ENCODE measurements around the gene BTBD9. TPM values are rescaled to one million over a fixed set of nuclear protein-coding genes. Genes with fewer than 3 reads are reported as not detected.
A peak's percentile ranks its signal among the peaks of the same experiment; 100 is the strongest.

The BTBD9 gene
- total RNA-seq, 1 experiment from 2014 or later: 4.5 TPM

DNA sequence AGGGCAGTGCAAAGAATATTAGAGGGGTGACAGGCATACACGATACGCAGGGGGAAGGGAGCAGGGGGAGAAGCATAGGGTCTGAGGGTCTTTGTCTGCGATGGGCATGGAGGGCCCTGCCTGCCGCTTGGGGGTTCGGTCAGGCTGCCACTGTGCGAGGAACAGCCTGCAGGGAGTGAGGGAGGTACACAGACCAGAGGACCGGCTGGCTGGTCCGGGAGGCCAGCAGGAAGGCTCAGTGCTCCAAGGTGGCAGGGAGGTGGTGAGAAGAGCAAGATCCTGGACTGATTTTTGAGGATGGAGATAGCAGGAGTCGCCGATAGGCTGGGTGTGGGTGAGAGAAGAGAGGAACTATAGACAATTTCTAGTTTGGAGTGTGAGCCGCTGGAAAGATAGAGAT is 481.8 kb downstream of the BTBD9 start:
- Histone ChIP-seq H3K9me3 (no peaks in the 10 kb centered on the region), H3K27me3 (no peaks in the 10 kb centered on the region), H3K36me3 (peaks cover 5% of the 10 kb centered on the region), H3K4me3 (no peak overlapping the region)
- DNase-seq: no peak

DNA sequence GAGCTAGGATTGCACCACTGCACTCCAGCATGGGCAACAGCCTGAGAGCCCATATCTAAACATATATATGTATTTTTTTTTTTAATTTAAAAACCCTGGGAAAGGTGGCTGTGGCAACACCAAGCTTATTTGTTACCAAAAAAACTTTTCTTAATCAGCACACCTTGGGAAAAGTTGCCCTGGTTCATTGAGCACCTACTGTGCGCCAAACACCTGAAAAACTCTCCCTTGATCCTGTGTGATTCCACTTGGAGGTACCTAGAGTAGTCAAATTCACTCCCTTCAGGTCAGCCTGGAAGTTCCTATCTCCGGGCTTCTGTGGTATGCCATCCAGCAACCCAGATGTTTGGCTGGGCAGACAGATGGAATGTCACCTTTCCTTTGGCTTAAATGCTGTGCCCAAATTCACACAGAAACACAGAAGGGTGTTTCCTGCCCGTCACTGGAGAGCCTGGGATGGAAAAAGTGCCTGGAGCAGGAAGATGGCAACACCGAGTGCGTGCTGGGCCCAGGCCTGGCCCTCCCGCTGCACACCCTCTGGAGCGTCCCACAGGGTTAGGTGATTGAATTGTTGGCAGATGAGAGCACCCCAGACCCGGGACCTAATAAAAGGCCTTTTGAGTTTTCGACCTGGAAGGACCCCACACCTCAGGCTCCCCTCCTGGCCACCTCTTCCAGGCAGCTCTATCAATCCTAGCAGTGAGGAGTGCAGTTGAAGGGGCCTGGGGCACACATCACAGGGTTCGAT is 482.7 kb downstream of the BTBD9 start:
- H3K4me3 ChIP-seq: no peak overlapping the region
- no peak for DNase-seq
- H3K27me3 ChIP-seq: no peaks in the 10 kb centered on the region
- H3K36me3 ChIP-seq: peaks cover 5% of the 10 kb centered on the region
- no peaks in the 10 kb centered on the region for H3K9me3 ChIP-seq

DNA sequence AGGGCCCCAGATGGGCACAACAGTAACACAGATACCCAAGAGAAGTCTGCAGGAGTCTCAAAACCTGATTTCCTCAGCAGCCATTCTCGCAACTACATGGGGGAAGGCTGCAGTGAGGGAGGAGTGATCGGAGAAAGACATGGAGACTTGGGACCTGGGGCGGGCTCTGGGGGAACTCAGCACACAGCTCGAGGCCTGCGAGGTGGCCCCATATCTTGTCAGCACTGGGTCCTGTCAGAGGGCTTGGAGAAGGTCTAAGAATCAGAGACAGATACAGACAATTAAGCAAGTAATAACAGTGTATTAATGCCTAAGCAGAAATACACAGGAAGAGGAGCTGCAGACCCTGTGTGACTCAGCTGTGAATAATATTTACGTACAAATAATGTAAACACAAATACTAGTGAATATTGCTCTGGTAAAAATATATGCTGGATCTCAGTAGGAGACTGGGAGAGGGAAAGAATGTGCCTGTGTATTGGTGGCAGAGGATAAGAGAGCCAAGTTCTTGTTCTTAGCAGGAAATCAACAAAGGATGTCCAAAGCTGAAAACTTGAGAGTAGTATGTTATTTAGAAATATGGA is 484.0 kb downstream of the BTBD9 start:
- Histone ChIP-seq H3K9me3 (no peaks in the 10 kb centered on the region), H3K27me3 (no peaks in the 10 kb centered on the region), H3K4me3 (no peak overlapping the region), H3K36me3 (peaks cover 5% of the 10 kb centered on the region)
- DNase-seq: no peak

DNA sequence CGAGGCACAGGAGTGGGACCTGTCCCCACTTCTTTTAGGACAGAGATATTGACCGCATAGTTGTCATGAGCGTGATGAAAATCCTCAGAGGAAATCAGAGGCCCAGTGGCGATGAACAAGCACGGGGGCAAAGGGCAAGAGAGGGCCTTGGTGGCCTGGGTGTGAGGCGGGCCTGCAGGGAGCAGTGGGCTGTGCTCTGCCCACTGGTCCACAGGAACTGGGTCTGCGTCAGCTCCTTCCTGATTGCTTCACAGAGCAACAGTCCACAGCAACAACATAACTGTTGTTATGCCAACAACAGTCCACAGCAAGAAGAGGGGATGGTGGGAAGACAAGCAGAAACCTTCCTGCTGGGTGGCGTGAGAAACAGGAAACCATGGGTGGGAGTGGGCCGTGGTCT is 484.6 kb downstream of the BTBD9 start:
- H3K9me3 ChIP-seq: no peaks in the 10 kb centered on the region
- H3K36me3 ChIP-seq: peaks cover 5% of the 10 kb centered on the region
- H3K4me3 ChIP-seq: no peak overlapping the region
- H3K27me3 ChIP-seq: no peaks in the 10 kb centered on the region
- no peak for DNase-seq

DNA sequence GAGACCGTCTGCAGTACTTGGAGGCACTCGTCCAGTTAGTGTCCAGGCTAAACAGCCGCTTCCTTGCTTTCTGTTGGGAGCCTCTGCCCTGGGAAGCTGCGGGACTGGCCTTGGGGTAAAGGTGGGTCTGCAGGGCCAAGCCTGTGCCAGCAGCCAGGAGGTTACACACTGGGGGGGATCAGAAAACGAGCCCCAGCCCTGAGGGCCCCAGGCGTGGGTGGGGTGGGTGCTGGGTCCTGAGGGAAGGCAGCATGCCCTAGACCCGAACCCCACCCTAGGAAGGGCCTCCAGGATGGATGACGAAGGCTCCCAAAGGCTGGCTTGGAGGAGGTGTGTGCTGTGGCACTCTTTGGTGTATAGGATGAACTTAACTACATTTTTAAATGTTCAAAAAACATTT is 485.0 kb downstream of the BTBD9 start:
- peaks cover 5% of the 10 kb centered on the region for H3K36me3 ChIP-seq
- H3K4me3 ChIP-seq: no peak overlapping the region
- no peaks in the 10 kb centered on the region for H3K9me3 ChIP-seq
- no peak for DNase-seq
- H3K27me3 ChIP-seq: no peaks in the 10 kb centered on the region

DNA sequence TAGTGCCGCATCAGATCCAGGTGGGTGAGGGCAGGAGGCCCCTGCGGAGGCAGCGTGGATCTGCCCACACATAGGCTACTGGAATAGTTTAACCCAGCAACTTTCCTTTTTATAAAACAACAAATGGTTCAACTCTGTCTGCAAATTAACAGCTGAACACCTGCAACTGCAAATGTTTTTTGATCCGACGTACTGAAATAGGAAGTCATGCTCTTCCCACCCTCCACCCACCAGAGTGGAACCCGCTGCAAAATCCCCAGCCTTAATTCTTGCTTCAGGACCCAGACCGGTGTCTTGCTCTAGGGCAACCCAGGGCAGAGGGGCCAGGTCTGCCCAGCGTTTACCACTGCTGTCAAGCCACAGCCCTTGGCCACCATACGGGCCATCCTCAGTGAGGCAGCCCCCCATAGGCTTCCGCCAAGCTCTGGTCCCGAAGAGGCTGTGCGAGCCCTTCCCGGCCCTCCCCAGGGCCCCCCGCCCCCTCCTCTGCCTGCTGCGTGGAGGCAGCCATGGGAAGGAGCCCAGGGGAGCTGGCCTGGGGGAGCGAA is 485.9 kb downstream of the BTBD9 start:
- Histone ChIP-seq H3K27me3 (no peaks in the 10 kb centered on the region), H3K9me3 (no peaks in the 10 kb centered on the region), H3K4me3 (no peak overlapping the region), H3K36me3 (peaks cover 5% of the 10 kb centered on the region)
- no peak for DNase-seq

DNA sequence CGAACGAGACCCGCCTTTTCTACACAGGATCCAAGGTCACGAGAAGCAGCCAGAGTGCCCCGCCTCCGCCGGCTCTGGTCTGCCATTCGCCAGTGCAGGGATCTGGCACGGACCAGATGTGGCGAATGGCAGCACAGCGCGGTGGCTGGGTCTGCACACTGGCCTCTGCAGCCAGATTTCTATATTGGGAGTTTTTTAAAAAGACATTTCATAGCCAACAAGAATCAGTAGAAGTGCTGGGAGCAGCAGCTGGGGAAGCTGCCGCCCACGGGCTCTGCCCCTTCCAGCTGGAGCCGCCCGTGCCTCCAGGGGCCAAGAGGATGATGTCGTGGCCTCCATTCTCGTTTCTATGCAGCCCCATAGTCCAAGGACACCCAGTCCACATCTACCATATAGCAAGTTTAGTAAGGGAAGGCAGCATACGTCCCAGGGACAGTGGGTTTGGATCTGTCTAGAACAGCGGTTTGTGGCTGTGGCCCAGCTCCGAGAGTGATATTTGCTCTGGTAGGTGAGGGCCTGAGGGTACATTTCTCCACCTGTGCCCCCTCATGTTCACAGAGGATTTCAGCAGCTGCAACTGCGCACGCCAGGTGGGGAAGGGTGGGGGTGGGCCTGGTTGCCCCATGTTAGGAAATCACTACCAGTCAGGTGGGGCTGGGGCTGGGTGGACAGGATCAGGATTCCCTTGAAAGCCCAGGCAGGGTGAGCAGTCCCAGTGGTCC is 486.5 kb downstream of the BTBD9 start:
- no peaks in the 10 kb centered on the region for H3K9me3 ChIP-seq

DNA sequence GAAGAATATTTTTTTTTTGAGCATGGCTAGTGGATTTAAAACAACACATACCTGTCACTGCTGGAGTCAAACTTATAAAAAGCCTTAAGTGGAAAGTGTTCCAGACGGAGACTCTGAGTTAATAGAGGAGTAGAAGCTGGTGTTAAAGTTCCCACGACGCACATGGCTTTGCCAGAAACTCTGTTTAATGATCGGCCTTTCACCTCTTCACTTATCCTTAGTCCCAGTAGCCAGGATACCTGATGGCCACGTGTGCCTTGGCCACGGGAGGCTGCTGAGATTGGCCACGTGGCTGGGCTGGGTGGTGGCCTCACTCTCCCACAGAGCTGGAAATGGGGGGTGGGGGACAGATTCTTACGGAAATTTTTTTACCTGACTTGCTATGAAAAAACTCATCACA is 487.1 kb downstream of the BTBD9 start:
- Histone ChIP-seq H3K27me3 (no peaks in the 10 kb centered on the region), H3K9me3 (no peaks in the 10 kb centered on the region), H3K4me3 (no peak overlapping the region), H3K36me3 (peaks cover 8% of the 10 kb centered on the region)
- no peak for DNase-seq

More for the DNA sequence above, 486.5 kb downstream of the BTBD9 start:
- H3K4me3 ChIP-seq: no peak overlapping the region
- peak; percentile 54 for DNase-seq
- H3K27me3 ChIP-seq: no peaks in the 10 kb centered on the region
- peaks cover 8% of the 10 kb centered on the region for H3K36me3 ChIP-seq

DNA sequence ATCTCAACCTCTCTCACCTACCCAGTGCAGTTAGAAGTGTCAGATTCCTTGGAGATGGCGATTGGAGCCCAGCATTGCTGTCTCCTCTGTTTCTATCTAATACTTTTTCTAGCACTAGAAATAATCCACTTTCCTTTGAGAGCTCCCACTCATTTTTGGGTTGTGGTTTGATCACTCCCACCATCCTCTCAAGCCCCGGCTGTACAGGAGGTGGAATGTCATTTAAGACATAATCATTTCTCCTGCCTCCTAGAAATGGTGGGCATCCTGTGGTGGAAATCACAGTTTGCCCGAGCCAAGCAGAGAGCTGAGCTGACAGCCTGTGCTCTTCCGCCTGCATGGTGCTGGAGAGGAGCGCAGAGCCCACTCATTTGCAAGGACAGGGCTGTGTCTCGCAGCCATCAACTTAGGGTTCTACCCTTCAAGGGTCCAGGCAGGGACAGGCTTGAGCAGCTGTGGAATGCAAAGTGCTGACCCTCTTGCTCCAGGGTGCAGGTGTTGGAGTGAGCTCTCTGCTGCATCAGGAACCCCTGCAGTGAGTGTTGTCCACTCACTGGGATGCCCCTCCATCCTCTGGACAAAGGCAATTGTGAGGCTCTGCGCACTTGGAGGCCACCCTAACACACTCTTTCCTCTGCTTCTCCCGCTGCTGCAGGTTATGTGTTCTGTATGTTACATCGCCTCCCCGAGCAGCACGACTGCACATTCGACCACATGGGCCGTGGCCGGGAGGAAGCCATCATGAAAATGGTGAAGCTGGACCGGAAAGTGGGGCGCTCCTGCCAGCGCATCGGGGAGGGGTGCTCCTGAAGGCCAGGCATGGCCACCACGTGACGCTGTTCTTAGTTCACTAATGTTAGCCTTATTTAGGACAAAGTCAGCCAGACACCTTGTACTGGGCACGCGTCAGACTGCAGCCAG is 487.9 kb downstream of the BTBD9 start:
- no peak for DNase-seq

DNA sequence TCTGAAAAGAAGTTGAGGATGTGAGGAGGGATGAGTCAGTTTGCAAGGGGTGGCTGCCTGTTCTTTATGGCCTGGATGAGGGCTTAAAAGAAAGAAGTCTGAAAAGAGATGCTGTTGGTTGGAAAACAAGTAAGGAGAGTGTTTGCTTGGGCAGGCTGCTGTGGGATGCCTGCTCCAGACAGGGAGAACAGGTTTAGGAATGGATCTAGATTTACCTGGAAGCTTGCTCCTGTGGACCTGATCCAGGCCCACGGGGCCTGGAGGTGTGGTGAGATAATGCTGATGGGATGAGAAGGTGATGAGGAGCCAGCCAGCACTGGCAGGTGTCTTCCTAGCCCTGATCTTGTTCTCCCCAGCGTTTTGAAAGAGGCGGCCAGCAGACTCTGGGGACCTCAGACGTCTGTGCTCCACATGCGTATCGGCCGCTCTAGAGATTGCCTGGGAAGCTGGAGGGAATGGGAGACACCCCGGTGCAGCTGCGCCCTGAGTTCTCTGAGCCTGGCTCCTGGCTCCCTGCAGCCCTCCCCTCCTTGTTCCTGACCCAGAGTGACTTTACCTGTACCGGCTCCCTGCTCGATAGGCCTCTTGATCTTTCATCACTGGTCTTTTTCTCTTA is 488.9 kb downstream of the BTBD9 start:
- Histone ChIP-seq H3K9me3 (no peaks in the 10 kb centered on the region), H3K27me3 (no peaks in the 10 kb centered on the region), H3K4me3 (no peak overlapping the region), H3K36me3 (peaks cover 11% of the 10 kb centered on the region)
- DNase-seq: no peak

More for the DNA sequence above, 487.9 kb downstream of the BTBD9 start:
- no peaks in the 10 kb centered on the region for H3K27me3 ChIP-seq
- H3K36me3 ChIP-seq: peaks cover 11% of the 10 kb centered on the region
- H3K9me3 ChIP-seq: no peaks in the 10 kb centered on the region
- no peak overlapping the region for H3K4me3 ChIP-seq

DNA sequence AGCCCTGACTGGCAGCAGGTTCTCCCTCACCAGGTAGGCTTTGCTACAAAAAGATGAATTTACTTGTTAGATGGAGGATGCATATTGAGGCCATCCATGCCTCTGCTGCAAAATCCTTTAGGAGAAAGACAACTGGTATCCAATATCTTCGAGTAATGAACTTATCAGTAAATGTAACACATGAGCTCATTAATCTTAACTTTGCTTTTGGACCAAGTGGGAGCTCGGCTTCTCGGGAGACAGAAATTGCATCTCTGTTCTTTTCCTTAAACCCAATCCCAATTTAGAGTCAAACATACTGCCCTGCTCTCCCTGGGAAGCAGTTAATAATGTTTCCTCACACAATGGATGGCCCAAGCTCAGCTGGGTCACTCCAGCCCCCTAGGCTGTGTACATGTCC is 489.7 kb downstream of the BTBD9 start:
- Histone ChIP-seq H3K9me3 (no peaks in the 10 kb centered on the region), H3K36me3 (peaks cover 8% of the 10 kb centered on the region), H3K27me3 (no peaks in the 10 kb centered on the region), H3K4me3 (no peak overlapping the region)
- DNase-seq: no peak

DNA sequence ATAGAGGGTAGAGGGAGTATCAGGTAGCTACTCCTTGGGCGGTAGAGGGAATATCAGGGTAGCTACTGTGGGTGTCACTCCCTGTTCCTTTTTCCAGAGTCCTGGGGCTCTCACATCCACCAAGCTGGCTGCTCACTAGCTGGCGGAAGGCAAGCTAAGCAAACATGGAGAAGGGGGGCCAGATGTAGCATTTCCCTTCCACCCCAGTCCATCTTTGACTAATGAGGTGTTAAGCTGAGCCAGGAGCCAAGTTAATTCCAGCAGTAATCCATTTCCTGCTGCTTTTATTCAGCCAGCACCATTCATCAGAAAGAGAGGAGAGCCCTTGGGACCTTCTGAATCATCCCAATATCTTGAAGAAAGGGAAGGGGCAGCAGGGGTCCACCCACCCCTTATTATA is 490.2 kb downstream of the BTBD9 start:
- Histone ChIP-seq H3K36me3 (peaks cover 6% of the 10 kb centered on the region), H3K4me3 (no peak overlapping the region), H3K27me3 (no peaks in the 10 kb centered on the region), H3K9me3 (no peaks in the 10 kb centered on the region)
- no peak for DNase-seq

DNA sequence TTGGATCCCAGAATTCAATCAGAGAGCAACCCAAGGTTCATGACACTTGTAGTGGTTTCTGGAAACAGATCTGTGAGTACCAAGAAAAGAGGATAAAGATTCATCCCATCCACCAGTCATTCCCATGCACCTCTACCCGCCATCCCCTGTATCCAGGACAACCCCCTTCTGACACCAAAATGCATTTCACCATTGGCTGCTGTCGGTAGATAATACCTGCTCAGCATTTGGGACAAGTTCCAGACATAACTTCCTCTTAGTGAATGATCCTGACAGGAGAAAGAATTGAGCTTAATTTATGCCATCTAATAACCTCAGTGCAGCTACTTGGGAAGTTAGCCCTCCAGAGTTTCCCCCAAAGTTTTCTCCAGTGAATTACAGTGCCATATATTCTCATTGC is 491.1 kb downstream of the BTBD9 start:
- Histone ChIP-seq H3K36me3 (peaks cover 6% of the 10 kb centered on the region), H3K9me3 (no peaks in the 10 kb centered on the region), H3K27me3 (no peaks in the 10 kb centered on the region), H3K4me3 (no peak overlapping the region)
- DNase-seq: no peak

DNA sequence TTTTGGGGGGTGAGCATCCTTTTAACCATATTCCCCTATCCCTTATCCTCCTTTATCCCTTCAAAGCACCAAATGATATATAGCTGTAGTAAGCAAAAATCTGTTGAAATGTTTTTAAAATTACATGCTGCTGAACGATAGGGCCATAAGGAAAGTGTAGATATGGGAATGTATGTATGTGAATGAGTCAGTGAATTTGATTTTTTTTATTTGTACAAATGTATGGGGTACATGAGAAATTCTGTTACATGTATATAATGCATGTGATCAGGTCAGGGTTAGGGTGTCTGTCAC is 493.0 kb downstream of the BTBD9 start:
- Histone ChIP-seq H3K4me3 (no peak overlapping the region), H3K27me3 (no peaks in the 10 kb centered on the region), H3K36me3 (peaks cover 6% of the 10 kb centered on the region), H3K9me3 (no peaks in the 10 kb centered on the region)
- no peak for DNase-seq

DNA sequence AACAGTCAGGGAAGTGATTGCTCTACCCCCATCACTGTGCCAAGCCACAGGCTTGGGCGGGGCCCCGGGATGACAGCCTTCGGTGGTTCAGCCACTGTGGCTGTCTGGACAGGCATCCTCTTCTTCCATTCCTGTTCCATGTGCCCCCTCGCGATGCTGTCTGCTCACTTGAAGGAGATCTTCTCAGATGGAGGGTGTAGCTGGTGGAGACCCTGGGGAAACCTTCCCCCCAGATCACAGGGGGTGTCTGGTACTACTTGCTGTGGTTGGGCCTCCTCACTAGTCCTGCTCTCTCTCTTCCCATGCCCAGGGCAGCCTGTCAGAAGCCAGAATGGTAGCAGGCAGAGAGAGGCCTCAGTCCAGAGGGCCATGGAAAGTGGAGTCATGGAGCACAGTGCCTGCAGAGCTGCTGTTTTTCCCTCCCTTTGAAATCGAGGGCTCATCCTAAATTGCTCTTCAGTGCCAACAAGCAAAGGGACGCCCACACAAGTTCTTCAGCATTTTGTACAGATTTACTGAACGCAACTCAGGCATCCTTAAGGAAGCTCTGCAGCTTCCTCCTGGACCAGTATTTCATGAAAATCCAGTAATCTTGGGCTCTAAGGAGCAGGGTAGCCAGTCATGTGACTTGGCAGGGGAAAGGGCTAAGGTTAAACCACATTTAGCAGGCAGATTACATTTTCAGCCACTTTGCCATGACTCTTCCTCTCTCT is 493.6 kb downstream of the BTBD9 start:
- Histone ChIP-seq H3K27me3 (no peaks in the 10 kb centered on the region), H3K36me3 (peaks cover 6% of the 10 kb centered on the region), H3K4me3 (no peak overlapping the region), H3K9me3 (no peaks in the 10 kb centered on the region)
- no peak for DNase-seq
